Neuronal stem cell (in vitro differentiated cells): ENCODE measurements around the gene TALDO1.

Experiments
- DNase-seq: peaks from one replicate; pipeline ENCODE4 v3.0.0-alpha.2; 2013; ENCODE audit warnings: low spot score
- H2AFZ ChIP-seq: one replicate; pipeline ENCODE4 v1.6.1; 2013; ENCODE audit warnings: mild to moderate bottlenecking, low read length, inconsistent platforms
- H2AK5ac ChIP-seq: 2 replicates; pipeline ENCODE4 v1.6.1; 2013; ENCODE audit warnings: low read depth, mild to moderate bottlenecking, inconsistent platforms, low read length, moderate library complexity, mixed read lengths
- H2BK120ac ChIP-seq: 2 replicates; pipeline ENCODE4 v1.6.1; 2013; ENCODE audit warnings: low read depth, mild to moderate bottlenecking, inconsistent platforms, low read length, moderate library complexity, mixed read lengths
- H2BK12ac ChIP-seq: one replicate; pipeline ENCODE4 v1.6.1; 2013; ENCODE audit warnings: low read length, inconsistent platforms
- H2BK15ac ChIP-seq: 2 replicates; pipeline ENCODE4 v1.6.1; 2013; ENCODE audit warnings: mild to moderate bottlenecking, low read length, inconsistent platforms, mixed read lengths
- H2BK5ac ChIP-seq: one replicate; pipeline ENCODE4 v1.6.1; 2013; ENCODE audit warnings: inconsistent platforms, mild to moderate bottlenecking, low read length, moderate library complexity
- H3K14ac ChIP-seq: one replicate; pipeline ENCODE4 v1.6.1; 2013; ENCODE audit warnings: low read length, inconsistent platforms
- H3K18ac ChIP-seq: 2 replicates; pipeline ENCODE4 v1.6.1; 2013; ENCODE audit warnings: low read length, inconsistent platforms
- H3K23ac ChIP-seq: 2 replicates; pipeline ENCODE4 v1.6.1; 2013; ENCODE audit warnings: low read depth, mild to moderate bottlenecking, mixed read lengths, low read length, inconsistent platforms; ENCODE audit not compliant: poor library complexity
- H3K27ac ChIP-seq: replicated peaks from 3 replicates; pipeline ENCODE4 v1.5.1; 2013; ENCODE audit warnings: low read length, inconsistent platforms
- H3K27me3 ChIP-seq, 3 experiments: 2 replicates each; pipeline ENCODE4 v1.6.1; 2013; ENCODE audit warnings: low read length in 3 of 3, mild to moderate bottlenecking in 2 of 3, inconsistent platforms in 1 of 3, low read depth in 1 of 3, mixed read lengths in 1 of 3, moderate library complexity in 1 of 3; ENCODE audit not compliant: control insufficient read depth in 3 of 3, insufficient read depth in 3 of 3
- H3K36me3 ChIP-seq, 2 donors: replicated peaks in 1 of 2; 2 replicates each; pipeline ENCODE4 v1.6.1; 2013; ENCODE audit warnings: low read length in 2 of 2; ENCODE audit not compliant: control insufficient read depth in 2 of 2, insufficient read depth in 2 of 2
- H3K4ac ChIP-seq: 2 replicates; pipeline ENCODE4 v1.6.1; 2013; ENCODE audit warnings: inconsistent platforms, mild to moderate bottlenecking, low read length, moderate library complexity
- H3K4me1 ChIP-seq, 2 donors: 1 replicate in 1 of 2; 2 replicates in 1 of 2; pipeline ENCODE4 v1.6.1; 2013; ENCODE audit warnings: low read length in 2 of 2, low read depth in 1 of 2; ENCODE audit not compliant: control insufficient read depth in 2 of 2, insufficient read depth in 1 of 2
- H3K4me2 ChIP-seq: one replicate; pipeline ENCODE4 v1.6.1; 2013; ENCODE audit warnings: mild to moderate bottlenecking, low read length, inconsistent platforms; ENCODE audit not compliant: insufficient read depth, poor library complexity, severe bottlenecking
- H3K4me3 ChIP-seq, 2 donors: 2 replicates each; pipeline ENCODE4 v1.5.1; 2013; ENCODE audit warnings: low read length in 2 of 2, mild to moderate bottlenecking in 2 of 2, inconsistent platforms in 1 of 2, moderate library complexity in 1 of 2
- H3K79me1 ChIP-seq: one replicate; pipeline ENCODE4 v1.6.1; 2013; ENCODE audit warnings: low read depth, mild to moderate bottlenecking, inconsistent platforms, low read length, moderate library complexity
- H3K9ac ChIP-seq: one replicate; pipeline ENCODE4 v1.6.1; 2013; ENCODE audit warnings: mild to moderate bottlenecking, low read depth, low read length, inconsistent platforms; ENCODE audit not compliant: poor library complexity
- H3K9me3 ChIP-seq, 2 donors: replicated peaks in 1 of 2; 2 replicates each; pipeline versions ENCODE3 to v1.6.1; 2013; ENCODE audit warnings: low read length in 2 of 2, mild to moderate bottlenecking in 2 of 2, inconsistent platforms in 1 of 2, low read depth in 1 of 2, mixed read lengths in 1 of 2, moderate library complexity in 1 of 2; ENCODE audit not compliant: control insufficient read depth in 2 of 2, insufficient read depth in 1 of 2
- H4K8ac ChIP-seq: one replicate; pipeline ENCODE4 v1.6.1; 2013; ENCODE audit warnings: low read depth, mild to moderate bottlenecking, inconsistent platforms, low read length, moderate library complexity
- H4K91ac ChIP-seq: one replicate; pipeline ENCODE4 v1.6.1; 2013; ENCODE audit warnings: low read length, low read depth, mild to moderate bottlenecking, inconsistent platforms; ENCODE audit not compliant: poor library complexity
- WGBS, 2 donors: extraction: QIAGEN DNeasy Blood & Tissue Kit; methylation state at CpG; one replicate each; pipeline ENCODE4 v1.1.7; 2013; ENCODE audit warnings: missing lambda C conversion rate in 2 of 2, mixed read lengths in 1 of 2; ENCODE audit not compliant: insufficient read length in 2 of 2, insufficient replicate concordance in 1 of 2; ENCODE audit errors: extremely low coverage in 2 of 2; 5-methylcytosine and 5-hydroxymethylcytosine counted together

The TALDO1 gene

GRCh38 chr11:704228-704674 is 43.0 kb upstream of the TALDO1 start:
- Histone ChIP-seq H3K4ac (no peak overlapping the region), H4K91ac (no peak overlapping the region), H2BK15ac (no peak overlapping the region), H3K36me3 (peaks cover 2 to 28% of the 10 kb centered on the region in 2 donors), H2BK120ac (no peak overlapping the region), H3K27me3 (peaks cover 0 to 18% (median 0%) of the 10 kb centered on the region in 3 experiments), H3K4me3 (no peak overlapping the region), H3K9me3 (no peaks in the 10 kb centered on the region), H3K23ac (peak overlapping the region; percentile 20), H3K4me1 (peaks cover 12 to 13% of the 10 kb centered on the region in 2 donors), H3K79me1 (peaks cover 2% of the 10 kb centered on the region), H2BK12ac (no peak overlapping the region), H3K18ac (no peak overlapping the region), H2AFZ (no peak overlapping the region), H3K27ac (no peak overlapping the region), H3K4me2 (no peak overlapping the region), H2AK5ac (no peak overlapping the region), H3K14ac (no peak overlapping the region), H2BK5ac (peak overlapping the region; percentile 35), H3K9ac (no peak overlapping the region), H4K8ac (no peak overlapping the region)
- no peak for DNase-seq
- no CpG with 5 or more reads among the region's 18 CpGs for WGBS, 2 donors

- no peak overlapping the region for H3K27ac ChIP-seq
- no peak for DNase-seq
These were observed 42.3 kb upstream of the TALDO1 start for GRCh38 chr11:704781-705645.

GRCh38 chr11:705646-706438 is 41.4 kb upstream of the TALDO1 start, which contains the start of gene EPS8L2:
Gene EPS8L2, plus strand, starts transcription at chr11:706231. Its CDS starts 3,177 bp downstream, at chr11:709408.
- no CpG with 5 or more reads among the region's 90 CpGs for WGBS, 2 donors
- peak within 1 kb of the TSS; percentile 87 for H2BK120ac ChIP-seq
- H3K27me3 ChIP-seq: peaks cover 0 to 18% (median 0%) of the 10 kb centered on the region in 3 experiments
- H3K4me3 ChIP-seq: peak within 1 kb of the TSS in 1 of 2 donors; percentile 59
- peak within 1 kb of the TSS; percentile 95 for H3K23ac ChIP-seq
- H3K36me3 ChIP-seq: peaks cover 2 to 16% of the 10 kb centered on the region in 2 donors
- H3K18ac ChIP-seq: peak within 1 kb of the TSS; percentile 91
- peaks cover 12 to 17% of the 10 kb centered on the region in 2 donors for H3K4me1 ChIP-seq
- peak within 1 kb of the TSS; percentile 0 for H4K8ac ChIP-seq
- H3K14ac ChIP-seq: peak within 1 kb of the TSS; percentile 82
- H3K27ac ChIP-seq: no peak within 1 kb of the TSS
- H2BK15ac ChIP-seq: peak within 1 kb of the TSS; percentile 98
- peaks cover 2% of the 10 kb centered on the region for H3K79me1 ChIP-seq
- H3K9ac ChIP-seq: peak within 1 kb of the TSS; percentile 84
- H2BK12ac ChIP-seq: peak within 1 kb of the TSS; percentile 75
- peak within 1 kb of the TSS; percentile 73 for H3K4me2 ChIP-seq
- no peak within 1 kb of the TSS for H4K91ac ChIP-seq
- H2AK5ac ChIP-seq: peak within 1 kb of the TSS; percentile 98
- no peaks in the 10 kb centered on the region for H3K9me3 ChIP-seq
- peak within 1 kb of the TSS; percentile 75 for H2BK5ac ChIP-seq
- peak within 1 kb of the TSS; percentile 74 for H2AFZ ChIP-seq
- no peak within 1 kb of the TSS for H3K4ac ChIP-seq
- DNase-seq: no peak

More at GRCh38 chr11:704781-705645, 42.3 kb upstream of the TALDO1 start:
- Histone ChIP-seq H3K18ac (peak overlapping the region; percentile 48), H3K4me2 (no peak overlapping the region), H2BK15ac (peak overlapping the region; percentile 75), H2BK5ac (no peak overlapping the region), H4K8ac (no peak overlapping the region), H3K23ac (peak overlapping the region; percentile 95), H3K4me1 (peaks cover 12 to 17% of the 10 kb centered on the region in 2 donors), H2BK120ac (no peak overlapping the region), H3K9ac (peak overlapping the region; percentile 60), H2AFZ (no peak overlapping the region), H4K91ac (no peak overlapping the region), H2AK5ac (peak overlapping the region; percentile 97), H2BK12ac (peak overlapping the region; percentile 73), H3K14ac (peak overlapping the region; percentile 82), H3K4me3 (peak overlapping the region in 1 of 2 donors; percentile 16), H3K9me3 (no peaks in the 10 kb centered on the region), H3K36me3 (peaks cover 2 to 22% of the 10 kb centered on the region in 2 donors), H3K4ac (no peak overlapping the region), H3K79me1 (peaks cover 2% of the 10 kb centered on the region), H3K27me3 (peaks cover 0 to 18% (median 0%) of the 10 kb centered on the region in 3 experiments)
- WGBS, 2 donors: no CpG with 5 or more reads among the region's 27 CpGs
